H9 (cell line): ENCODE results near the gene SCD. TPM values are rescaled to one million over a fixed set of nuclear protein-coding genes. Genes with fewer than 3 reads are reported as not detected.
A peak's percentile ranks its signal among the peaks of the same experiment; 100 is the strongest.

Experiments
- DNase-seq: peaks from one replicate; pipeline ENCODE4 v3.0.0-alpha.2; 2017
- H2AFZ ChIP-seq: one replicate; pipeline ENCODE4 v1.6.1; 2013; ENCODE audit warnings: mild to moderate bottlenecking, low read length, control low read depth, moderate library complexity
- H2AK5ac ChIP-seq: 2 replicates; pipeline ENCODE4 v1.6.1; 2013; ENCODE audit warnings: low read length, control low read depth, mixed read lengths; ENCODE audit not compliant: insufficient read length
- H2BK120ac ChIP-seq: one replicate; pipeline ENCODE4 v1.6.1; 2013; ENCODE audit warnings: low read depth, mild to moderate bottlenecking, low read length, control low read depth, inconsistent platforms; ENCODE audit not compliant: poor library complexity, severe bottlenecking
- H2BK12ac ChIP-seq: 2 replicates; pipeline ENCODE4 v1.6.1; 2013; ENCODE audit warnings: low read length, control low read depth, mixed read lengths, low read depth; ENCODE audit not compliant: insufficient read length
- H2BK15ac ChIP-seq: 2 replicates; pipeline ENCODE4 v1.6.1; 2013; ENCODE audit warnings: low read depth, low read length, control low read depth
- H2BK20ac ChIP-seq: one replicate; pipeline ENCODE4 v1.6.1; 2013; ENCODE audit warnings: low read depth, mild to moderate bottlenecking, low read length, control low read depth, inconsistent platforms; ENCODE audit not compliant: poor library complexity, severe bottlenecking
- H2BK5ac ChIP-seq: 2 replicates; pipeline ENCODE4 v1.6.1; 2013; ENCODE audit warnings: low read length, control low read depth, mixed read lengths; ENCODE audit not compliant: insufficient read length
- H3K14ac ChIP-seq: 2 replicates; pipeline ENCODE4 v1.6.1; 2013; ENCODE audit warnings: low read length, control low read depth; ENCODE audit not compliant: insufficient read depth
- H3K18ac ChIP-seq: 2 replicates; pipeline ENCODE4 v1.6.1; 2013; ENCODE audit warnings: low read depth, mild to moderate bottlenecking, mixed read lengths, low read length, control low read depth; ENCODE audit not compliant: insufficient read length
- H3K23ac ChIP-seq: 2 replicates; pipeline ENCODE4 v1.6.1; 2013; ENCODE audit warnings: low read length, control low read depth, mixed read lengths, low read depth; ENCODE audit not compliant: insufficient read length
- H3K23me2 ChIP-seq: 2 replicates; pipeline ENCODE4 v1.6.1; 2013; ENCODE audit warnings: low read depth, mild to moderate bottlenecking, mixed read lengths, low read length, control low read depth; ENCODE audit not compliant: insufficient read length, poor library complexity, severe bottlenecking
- H3K27ac ChIP-seq: 2 replicates; pipeline ENCODE4 v1.5.1; 2013; ENCODE audit warnings: low read length, control low read depth, mixed read lengths, low read depth; ENCODE audit not compliant: insufficient read length
- H3K27me3 ChIP-seq: 2 replicates; pipeline ENCODE4 v1.6.1; 2013; ENCODE audit warnings: low read length, control low read depth, inconsistent platforms; ENCODE audit not compliant: insufficient read depth
- H3K4ac ChIP-seq: 2 replicates; pipeline ENCODE4 v1.6.1; 2013; ENCODE audit warnings: low read depth, mild to moderate bottlenecking, control low read depth, inconsistent platforms, low read length, moderate library complexity
- H3K4me1 ChIP-seq: 2 replicates; pipeline ENCODE4 v1.6.1; 2013; ENCODE audit warnings: low read length, control low read depth, inconsistent platforms; ENCODE audit not compliant: insufficient read depth
- H3K4me2 ChIP-seq: 2 replicates; pipeline ENCODE4 v1.6.1; 2013; ENCODE audit warnings: low read length, control low read depth, mixed read lengths; ENCODE audit not compliant: insufficient read length, insufficient read depth
- H3K56ac ChIP-seq: 2 replicates; pipeline ENCODE4 v1.6.1; 2013; ENCODE audit warnings: low read depth, mild to moderate bottlenecking, mixed read lengths, low read length, control low read depth; ENCODE audit not compliant: insufficient read length
- H3K79me1 ChIP-seq: 2 replicates; pipeline ENCODE4 v1.6.1; 2013; ENCODE audit warnings: low read depth, mild to moderate bottlenecking, moderate library complexity, low read length, control low read depth, inconsistent platforms; ENCODE audit not compliant: insufficient read depth, poor library complexity, severe bottlenecking
- H3K79me2 ChIP-seq: 2 replicates; pipeline ENCODE4 v1.6.1; 2013; ENCODE audit warnings: low read length, control low read depth, inconsistent platforms; ENCODE audit not compliant: insufficient read depth
- H3K9ac ChIP-seq: 2 replicates; pipeline ENCODE4 v1.6.1; 2013; ENCODE audit warnings: low read length, control low read depth, mixed read lengths; ENCODE audit not compliant: insufficient read length; ENCODE audit errors: extremely low read depth
- H3K9me3 ChIP-seq: one replicate; pipeline ENCODE4 v1.6.1; 2013; ENCODE audit warnings: low read depth, low read length, inconsistent platforms; ENCODE audit not compliant: control insufficient read depth
- H3T11ph ChIP-seq: one replicate; pipeline ENCODE4 v1.6.1; 2013; ENCODE audit warnings: mild to moderate bottlenecking, low read length, control low read depth, inconsistent platforms
- H4K20me1 ChIP-seq: one replicate; pipeline ENCODE4 v1.6.1; 2013; ENCODE audit not compliant: control insufficient read depth, insufficient read length, insufficient read depth
- H4K5ac ChIP-seq: 2 replicates; pipeline ENCODE4 v1.6.1; 2013; ENCODE audit warnings: low read depth, mild to moderate bottlenecking, mixed read lengths, low read length, control low read depth; ENCODE audit not compliant: insufficient read length
- H4K8ac ChIP-seq: replicated peaks from 2 replicates; pipeline ENCODE4 v1.6.1; 2013; ENCODE audit warnings: low read length, control low read depth, mixed read lengths, low read depth; ENCODE audit not compliant: insufficient read length
- H4K91ac ChIP-seq: 2 replicates; pipeline ENCODE4 v1.6.1; 2013; ENCODE audit warnings: low read depth, mild to moderate bottlenecking, moderate library complexity, mixed read lengths, low read length, control low read depth; ENCODE audit not compliant: insufficient read length
- H3K27ac Mint-ChIP-seq, 3 experiments: 2 replicates in 2 of 3; 3 replicates in 1 of 3; pipeline ENCODE4 v1.8.0; 2020 to 2021; ENCODE audit warnings: mixed read lengths in 3 of 3, mild to moderate bottlenecking in 1 of 3, moderate library complexity in 1 of 3
- H3K27me3 Mint-ChIP-seq: 2 replicates; pipeline ENCODE4 v1.8.0; 2021; ENCODE audit warnings: low read depth, mild to moderate bottlenecking, moderate library complexity, mixed read lengths
- H3K36me3 Mint-ChIP-seq, 3 experiments: 2 replicates in 2 of 3; 3 replicates in 1 of 3; pipeline ENCODE4 v1.8.0; 2020 to 2021; ENCODE audit warnings: low read depth in 3 of 3, mixed read lengths in 3 of 3; ENCODE audit not compliant: insufficient read depth in 1 of 3
- H3K4me1 Mint-ChIP-seq, 2 experiments: 2 replicates each; pipeline ENCODE4 v1.8.0; 2020; ENCODE audit warnings: mixed read lengths in 2 of 2
- H3K4me3 Mint-ChIP-seq, 2 experiments: 2 replicates in 1 of 2; 3 replicates in 1 of 2; pipeline ENCODE4 v1.8.0; 2020 to 2021; ENCODE audit warnings: mild to moderate bottlenecking in 2 of 2, mixed read lengths in 2 of 2, moderate library complexity in 1 of 2
- H3K9me3 Mint-ChIP-seq, 2 experiments: 2 replicates in 1 of 2; 3 replicates in 1 of 2; pipeline ENCODE4 v1.8.0; 2020; ENCODE audit warnings: mild to moderate bottlenecking in 2 of 2, mixed read lengths in 2 of 2, moderate library complexity in 1 of 2
- CTCF ChIP-seq: fragments of 200-600 bp; sonication (generic); conservative IDR thresholded peaks from 3 replicates; pipeline ENCODE4 v1.8.0; 2021; ENCODE audit warnings: antibody characterized with exemption, mild to moderate bottlenecking
- WGBS: extraction: QIAGEN DNeasy Blood & Tissue Kit; methylation state at CpG from one replicate; pipeline ENCODE4 v1.1.7; 2013; ENCODE audit warnings: missing lambda C conversion rate, low lambda C conversion rate, mixed read lengths; ENCODE audit not compliant: insufficient read length; ENCODE audit errors: extremely low coverage; 5-methylcytosine and 5-hydroxymethylcytosine counted together
- total RNA-seq: library from RNA; stranded (reverse); gene quantifications from 2 replicates; pipeline ENCODE4 v1.2.1, GENCODE V29; 2021

The SCD gene
- total RNA-seq, 1 experiment from 2014 or later = 354 TPM

- H3K79me2 ChIP-seq = no peaks in the 10 kb centered on the region
- no peak overlapping the region for H3K56ac ChIP-seq
- peak; percentile 92 for TF ChIP-seq CTCF
- H3K79me1 ChIP-seq = no peaks in the 10 kb centered on the region
- no peak overlapping the region for H2BK120ac ChIP-seq
- no peak overlapping the region for H3K4me2 ChIP-seq
- no peak overlapping the region for H2AK5ac ChIP-seq
- Mint-ChIP-seq H3K36me3 (no peaks in the 10 kb centered on the region), H3K27ac (no peak overlapping the region; a peak in 1 of 7 replicates), H3K4me1 (peaks cover 20 to 21% of the 10 kb centered on the region in 2 experiments), H3K4me3 (no peak overlapping the region), H3K9me3 (no peaks in the 10 kb centered on the region), H3K27me3 (peaks cover 7% of the 10 kb centered on the region)
- no peak overlapping the region for H3K9ac ChIP-seq
- H3K23ac ChIP-seq = no peak overlapping the region
- H3K4me1 ChIP-seq = no peaks in the 10 kb centered on the region; the same call in 1 of the 2 replicates
- no peak overlapping the region for H4K5ac ChIP-seq
- H3T11ph ChIP-seq = no peak overlapping the region
- no peak overlapping the region for H3K14ac ChIP-seq
- H3K27me3 ChIP-seq = no peaks in the 10 kb centered on the region
- no peak overlapping the region for H2BK12ac ChIP-seq
- H2BK5ac ChIP-seq = no peak overlapping the region
- H2AFZ ChIP-seq = no peak overlapping the region
- H3K9me3 ChIP-seq = no peaks in the 10 kb centered on the region
- H4K20me1 ChIP-seq = no peaks in the 10 kb centered on the region
- H3K18ac ChIP-seq = no peak overlapping the region
- no peak overlapping the region for H3K4ac ChIP-seq
- no peak overlapping the region for H2BK20ac ChIP-seq
- no peak overlapping the region for H4K8ac ChIP-seq
- no peaks in the 10 kb centered on the region for H3K23me2 ChIP-seq
- no CpG with 5 or more reads among the region's 4 CpGs for WGBS
- peak; percentile 76 for DNase-seq
- no peak overlapping the region for H3K27ac ChIP-seq
- H2BK15ac ChIP-seq = no peak overlapping the region
- H4K91ac ChIP-seq = no peak overlapping the region
Measured at GRCh38 chr10:100338434-100339036, 8.5 kb upstream of the SCD start.
